Measurements from ENCODE around the gene MGAT4C. TPM values are rescaled to one million over a fixed set of nuclear protein-coding genes. Genes with fewer than 3 reads are reported as not detected.

The MGAT4C gene
- total RNA-seq, 4 donors from 2014 or later: under 0.01 to 0.60 (median 0.22) TPM; not detected in 1

- WGBS, 2 donors: 68 to 80% methylated on average over 2 of the region's 2 CpGs
- Histone ChIP-seq H3K27ac (no peak overlapping the region), H3K36me3 (no peaks in the 10 kb centered on the region), H3K9me3 (no peaks in the 10 kb centered on the region), H3K27me3 (no peaks in the 10 kb centered on the region), H3K4me3 (no peak overlapping the region), H3K4me1 (no peaks in the 10 kb centered on the region)
- no peak for DNase-seq (ENCODE audit: low spot score in 2 of 2)
- TF ChIP-seq POLR2A (IDR thresholded peaks at IDR 0.05) (no peak), CTCF (IDR thresholded peaks at IDR 0.05) (no peak), EP300 (IDR thresholded peaks at IDR 0.05) (no peak)
Measured at GRCh38 chr12:86283620-86284019, 27.4 kb upstream of the MGAT4C start.

DNA sequence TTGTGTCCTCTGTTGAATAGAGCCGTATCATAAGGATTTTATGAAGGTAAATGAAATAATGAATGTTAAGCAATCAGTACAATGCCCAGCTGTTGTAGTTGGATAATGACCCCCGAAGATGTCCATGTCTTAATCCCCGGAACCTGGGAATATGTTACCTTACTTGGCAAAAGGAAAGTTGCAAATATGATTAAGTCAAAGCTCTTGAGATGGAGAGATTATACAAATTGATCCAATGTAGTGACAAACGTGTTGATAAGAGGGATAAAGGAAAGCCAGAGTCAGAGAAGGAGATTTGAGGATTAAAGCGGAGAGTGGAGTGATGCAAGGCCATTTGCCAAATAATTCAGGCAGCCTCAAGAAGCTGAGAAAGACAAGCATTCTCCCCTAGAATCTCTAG is 19.2 kb upstream of the MGAT4C start:
- H3K9me3 ChIP-seq: no peaks in the 10 kb centered on the region
- H3K4me1 ChIP-seq: no peaks in the 10 kb centered on the region
- no peak for DNase-seq (ENCODE audit: low spot score in 2 of 2)
- no peak overlapping the region for H3K4me3 ChIP-seq
- 88 to 89% methylated on average over 5 of the region's 5 CpGs for WGBS, 2 donors
- no peak overlapping the region for H3K27ac ChIP-seq
- no peaks in the 10 kb centered on the region for H3K36me3 ChIP-seq
- no peaks in the 10 kb centered on the region for H3K27me3 ChIP-seq
- TF ChIP-seq EP300 (IDR thresholded peaks at IDR 0.05) (no peak), CTCF (IDR thresholded peaks at IDR 0.05) (no peak), POLR2A (IDR thresholded peaks at IDR 0.05) (no peak)

DNA sequence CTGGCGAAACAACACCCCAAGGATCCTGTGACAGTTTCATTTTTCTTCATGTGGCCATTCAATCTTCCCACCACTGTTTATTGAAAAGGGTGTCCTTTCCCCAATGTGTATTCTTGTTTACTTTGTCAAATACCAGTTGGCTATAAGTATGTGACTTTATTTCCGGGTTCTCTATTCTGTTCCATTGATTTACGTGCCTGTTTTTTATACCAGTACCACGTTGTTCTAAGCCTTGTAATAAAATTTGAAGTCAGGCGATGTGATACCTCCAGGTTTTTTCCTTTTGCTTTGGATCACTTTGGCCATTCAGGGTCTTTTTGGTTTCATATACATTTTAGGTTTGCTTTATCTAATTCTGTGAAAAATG is 9.1 kb upstream of the MGAT4C start:
- Histone ChIP-seq H3K9me3 (no peaks in the 10 kb centered on the region), H3K4me1 (peaks cover 0 to 9% (median 0%) of the 10 kb centered on the region in 4 donors), H3K27ac (no peak overlapping the region), H3K36me3 (no peaks in the 10 kb centered on the region), H3K4me3 (no peak overlapping the region), H3K27me3 (no peaks in the 10 kb centered on the region)
- WGBS, 2 donors: 73 to 79% methylated on average over 5 of the region's 5 CpGs
- TF ChIP-seq EP300 (IDR thresholded peaks at IDR 0.05) (no peak), POLR2A (IDR thresholded peaks at IDR 0.05) (no peak), CTCF (IDR thresholded peaks at IDR 0.05) (no peak)
- DNase-seq (ENCODE audit: low spot score in 2 of 2): no peak

GRCh38 chr12:86264451-86265328 is 8.5 kb upstream of the MGAT4C start:
- TF ChIP-seq POLR2A (IDR thresholded peaks at IDR 0.05) (no peak), EP300 (IDR thresholded peaks at IDR 0.05) (no peak), CTCF (IDR thresholded peaks at IDR 0.05) (no peak)
- 24 to 32% methylated on average over 33 of the region's 38 CpGs for WGBS, 2 donors
- no peaks in the 10 kb centered on the region for H3K27me3 ChIP-seq
- H3K4me3 ChIP-seq: peak overlapping the region in 2 of 4 donors; percentile 4 to 26
- DNase-seq (ENCODE audit: low spot score in 2 of 2): no peak
- no peaks in the 10 kb centered on the region for H3K36me3 ChIP-seq
- H3K4me1 ChIP-seq: peaks cover 0 to 9% (median 0%) of the 10 kb centered on the region in 4 donors
- H3K9me3 ChIP-seq: no peaks in the 10 kb centered on the region
- no peak overlapping the region for H3K27ac ChIP-seq

- H3K27me3 ChIP-seq: no peaks in the 10 kb centered on the region
- no peak for TF ChIP-seq CTCF (IDR thresholded peaks at IDR 0.05)
- TF ChIP-seq EP300 (IDR thresholded peaks at IDR 0.05): no peak
- no peak for TF ChIP-seq POLR2A (IDR thresholded peaks at IDR 0.05)
- H3K4me1 ChIP-seq: peaks cover 0 to 9% (median 0%) of the 10 kb centered on the region in 4 donors
- WGBS, 2 donors: 93 to 97% methylated on average over 2 of the region's 2 CpGs
- no peak for DNase-seq (ENCODE audit: low spot score in 2 of 2)
- H3K36me3 ChIP-seq: no peaks in the 10 kb centered on the region
- no peak overlapping the region for H3K4me3 ChIP-seq
- H3K27ac ChIP-seq: no peak overlapping the region
- H3K9me3 ChIP-seq: no peaks in the 10 kb centered on the region
Measured at GRCh38 chr12:86261578-86261977, 5.4 kb upstream of the MGAT4C start.

All from tibial nerve (tissue), 4 donors.